GM23338 (cell line): ENCODE measurements around the gene CELSR3.

Experiments used
- CREB1 ChIP-seq: fragments of 250-450 bp; sonication (Bioruptor Pico); IDR thresholded peaks from 2 replicates; pipeline ENCODE4 v1.5.0; 2020; ENCODE audit warnings: low read depth, mild to moderate bottlenecking, moderate library complexity
- CTCF ChIP-seq, 2 experiments: fragments of 200-600 bp in 1 of 2; sonication (generic) in 1 of 2; conservative IDR thresholded peaks; 2 replicates each; pipeline versions ENCODE4 v1.5.1 to v1.6.1; 2016 to 2017; ENCODE audit warnings: antibody characterized with exemption in 2 of 2, low read depth in 2 of 2, mild to moderate bottlenecking in 2 of 2, moderate library complexity in 1 of 2
- EZH2 ChIP-seq: fragments of 200-600 bp; sonication (generic); IDR thresholded peaks from one replicate; pipeline ENCODE4 v1.8.0; 2017; ENCODE audit warnings: antibody characterized with exemption, mild to moderate bottlenecking, low read depth; ENCODE audit not compliant: unreplicated experiment
- EZH2phosphoT487 ChIP-seq: fragments of 200-600 bp; sonication (generic); IDR thresholded peaks from one replicate; pipeline ENCODE4 v1.8.1; 2018; ENCODE audit warnings: antibody characterized with exemption; ENCODE audit not compliant: unreplicated experiment
- POLR2AphosphoS5 ChIP-seq: IDR thresholded peaks from 2 replicates; pipeline ENCODE4 v1.6.1; 2016; ENCODE audit warnings: antibody characterized with exemption, low read depth
- ZNF331 ChIP-seq: fragments of 250-450 bp; sonication (Bioruptor Pico); IDR thresholded peaks from 2 replicates; pipeline ENCODE4 v1.5.0; 2020; ENCODE audit warnings: low read depth, mild to moderate bottlenecking, moderate library complexity
- TF ChIP-seq, protein P1 (sequence below): IDR thresholded peaks from one replicate; pipeline ENCODE4 v1.6.1; 2018; ENCODE audit warnings: antibody characterized with exemption; ENCODE audit not compliant: unreplicated experiment

GRCh38 chr3:48685293-48685602 is 22.6 kb upstream of the CELSR3 start:
- no peak for TF ChIP-seq POLR2AphosphoS5
- TF ChIP-seq, protein P1, sequence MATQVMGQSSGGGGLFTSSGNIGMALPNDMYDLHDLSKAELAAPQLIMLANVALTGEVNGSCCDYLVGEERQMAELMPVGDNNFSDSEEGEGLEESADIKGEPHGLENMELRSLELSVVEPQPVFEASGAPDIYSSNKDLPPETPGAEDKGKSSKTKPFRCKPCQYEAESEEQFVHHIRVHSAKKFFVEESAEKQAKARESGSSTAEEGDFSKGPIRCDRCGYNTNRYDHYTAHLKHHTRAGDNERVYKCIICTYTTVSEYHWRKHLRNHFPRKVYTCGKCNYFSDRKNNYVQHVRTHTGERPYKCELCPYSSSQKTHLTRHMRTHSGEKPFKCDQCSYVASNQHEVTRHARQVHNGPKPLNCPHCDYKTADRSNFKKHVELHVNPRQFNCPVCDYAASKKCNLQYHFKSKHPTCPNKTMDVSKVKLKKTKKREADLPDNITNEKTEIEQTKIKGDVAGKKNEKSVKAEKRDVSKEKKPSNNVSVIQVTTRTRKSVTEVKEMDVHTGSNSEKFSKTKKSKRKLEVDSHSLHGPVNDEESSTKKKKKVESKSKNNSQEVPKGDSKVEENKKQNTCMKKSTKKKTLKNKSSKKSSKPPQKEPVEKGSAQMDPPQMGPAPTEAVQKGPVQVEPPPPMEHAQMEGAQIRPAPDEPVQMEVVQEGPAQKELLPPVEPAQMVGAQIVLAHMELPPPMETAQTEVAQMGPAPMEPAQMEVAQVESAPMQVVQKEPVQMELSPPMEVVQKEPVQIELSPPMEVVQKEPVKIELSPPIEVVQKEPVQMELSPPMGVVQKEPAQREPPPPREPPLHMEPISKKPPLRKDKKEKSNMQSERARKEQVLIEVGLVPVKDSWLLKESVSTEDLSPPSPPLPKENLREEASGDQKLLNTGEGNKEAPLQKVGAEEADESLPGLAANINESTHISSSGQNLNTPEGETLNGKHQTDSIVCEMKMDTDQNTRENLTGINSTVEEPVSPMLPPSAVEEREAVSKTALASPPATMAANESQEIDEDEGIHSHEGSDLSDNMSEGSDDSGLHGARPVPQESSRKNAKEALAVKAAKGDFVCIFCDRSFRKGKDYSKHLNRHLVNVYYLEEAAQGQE = no peak
- TF ChIP-seq EZH2phosphoT487 = no peak
- no peak; a peak in 1 of 4 replicates for TF ChIP-seq CTCF (conservative IDR thresholded peaks at IDR 0.05; ENCODE audit: low read depth in 2 of 2)
- no peak for TF ChIP-seq EZH2
- no peak for TF ChIP-seq ZNF331 (CRISPR knock-in tag)
- TF ChIP-seq CREB1 (CRISPR knock-in tag) = no peak
